GM19193 (cell line): ENCODE data around the gene SKOR1.

Experiments
- POLR2A ChIP-seq: IDR thresholded peaks from 4 replicates; pipeline ENCODE4 v1.6.1; 2011; ENCODE audit not compliant: insufficient read depth, insufficient read length; ENCODE audit errors: extremely low read depth

SKOR1 gene

DNA sequence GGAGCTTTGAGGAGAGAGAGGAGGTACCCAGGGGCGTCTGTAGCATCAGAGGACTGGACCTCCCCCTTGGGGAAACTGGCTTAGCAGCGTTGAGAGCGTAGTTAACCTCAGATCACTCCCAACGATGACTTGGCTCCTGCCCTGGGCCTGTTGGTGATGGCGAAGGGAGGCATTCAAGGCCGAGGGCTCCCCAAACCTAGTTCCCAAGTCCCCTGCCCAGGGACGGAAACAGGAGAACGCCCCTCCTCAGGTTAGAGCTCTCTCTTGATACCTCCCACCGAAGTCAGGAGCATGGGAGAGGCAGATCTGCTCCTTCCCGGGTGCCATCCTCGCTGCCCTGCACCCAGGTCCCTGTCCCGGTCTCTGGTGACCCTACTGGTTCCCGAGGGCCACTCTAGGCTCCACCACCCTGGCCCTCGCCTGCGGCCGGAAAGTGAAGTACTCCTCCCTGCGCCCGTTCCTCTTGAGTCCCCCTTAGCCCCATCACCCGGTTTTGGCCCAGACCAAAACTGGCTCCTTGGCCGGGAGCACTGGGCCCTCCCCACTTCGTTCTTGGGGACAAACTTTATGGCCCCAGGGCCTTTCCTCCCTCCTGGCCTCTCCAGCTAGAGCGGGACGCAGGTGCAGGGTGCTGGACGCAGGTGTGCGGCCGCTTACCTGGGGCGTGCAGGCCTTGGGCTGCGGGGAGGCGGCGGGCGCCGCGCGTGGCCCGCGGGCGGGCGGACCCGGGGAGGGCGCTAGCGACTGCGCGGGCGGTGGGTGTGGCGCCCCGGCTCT lies 2.6 kb upstream of the SKOR1 start:
- no peak for TF ChIP-seq POLR2A

GRCh38 chr15:67823314-67824196 lies 1.8 kb upstream of the SKOR1 start:
- no peak for TF ChIP-seq POLR2A

- TF ChIP-seq POLR2A = no peak
Measured at GRCh38 chr15:67824197-67824968, 926 bp upstream of the SKOR1 start.

GRCh38 chr15:67825881-67826716 lies 790 bp downstream of the SKOR1 start:
- no peak for TF ChIP-seq POLR2A

GRCh38 chr15:67826717-67827561 lies 1.6 kb downstream of the SKOR1 start:
- TF ChIP-seq POLR2A = no peak

DNA sequence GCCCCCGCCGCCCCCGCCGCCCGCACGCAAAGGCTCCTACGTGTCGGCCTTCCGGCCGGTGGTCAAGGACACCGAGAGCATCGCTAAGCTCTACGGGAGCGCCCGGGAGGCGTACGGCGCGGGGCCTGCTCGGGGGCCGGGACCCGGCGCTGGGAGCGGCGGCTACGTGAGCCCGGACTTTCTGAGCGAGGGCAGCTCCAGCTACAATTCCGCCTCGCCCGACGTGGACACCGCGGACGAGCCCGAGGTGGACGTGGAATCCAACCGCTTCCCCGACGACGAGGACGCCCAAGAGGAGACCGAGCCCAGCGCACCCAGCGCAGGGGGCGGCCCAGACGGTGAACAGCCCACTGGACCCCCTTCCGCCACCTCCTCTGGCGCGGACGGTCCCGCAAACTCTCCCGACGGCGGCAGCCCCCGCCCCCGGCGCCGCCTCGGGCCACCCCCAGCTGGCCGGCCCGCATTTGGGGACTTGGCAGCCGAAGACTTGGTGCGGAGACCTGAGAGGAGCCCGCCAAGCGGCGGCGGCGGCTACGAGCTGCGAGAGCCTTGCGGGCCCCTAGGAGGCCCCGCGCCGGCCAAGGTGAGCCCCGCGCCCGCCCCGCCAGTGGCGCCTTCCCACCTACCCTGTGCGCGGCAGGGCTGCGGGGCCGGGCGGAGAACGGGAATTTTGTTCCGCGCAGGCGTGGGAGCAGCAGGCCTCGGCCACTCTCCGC lies 2.4 kb downstream of the SKOR1 start:
- TF ChIP-seq POLR2A = no peak

GRCh38 chr15:67828278-67828968 lies 3.1 kb downstream of the SKOR1 start:
- TF ChIP-seq POLR2A = no peak

DNA sequence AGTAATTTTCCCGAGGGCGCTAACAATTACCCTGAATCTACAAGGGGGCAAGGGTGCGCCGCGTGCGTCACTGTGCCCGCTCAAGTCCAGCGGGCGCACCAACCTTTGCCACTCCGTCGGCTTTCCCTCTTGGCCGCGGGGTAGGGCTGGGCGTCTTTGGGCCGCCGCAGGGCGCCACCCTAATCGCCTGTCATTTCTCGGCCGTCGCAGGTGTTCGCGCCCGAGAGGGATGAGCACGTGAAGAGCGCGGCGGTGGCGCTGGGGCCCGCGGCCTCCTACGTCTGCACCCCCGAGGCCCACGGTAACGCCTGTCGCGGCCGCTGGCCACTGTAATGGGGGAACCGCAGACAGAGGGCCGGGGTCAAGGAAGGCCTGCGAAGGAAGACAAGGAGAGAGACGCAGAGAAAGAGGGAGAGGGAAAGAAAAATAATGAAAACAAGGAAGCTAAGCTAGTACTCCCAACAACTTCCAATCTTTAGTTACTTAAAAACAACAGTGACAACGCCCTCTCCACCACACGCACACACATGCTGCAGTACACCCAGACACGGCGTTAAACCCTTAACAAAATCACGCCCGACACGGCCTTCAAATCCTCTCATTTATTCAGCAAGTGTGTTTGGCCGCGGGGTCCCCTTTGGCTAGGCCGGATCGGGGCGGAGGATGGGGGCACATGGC lies 3.8 kb downstream of the SKOR1 start:
- no peak for TF ChIP-seq POLR2A

GRCh38 chr15:67829647-67830504 lies 4.6 kb downstream of the SKOR1 start:
- TF ChIP-seq POLR2A = no peak

GRCh38 chr15:67831363-67831762 lies 6.1 kb downstream of the SKOR1 start:
- TF ChIP-seq POLR2A = no peak

DNA sequence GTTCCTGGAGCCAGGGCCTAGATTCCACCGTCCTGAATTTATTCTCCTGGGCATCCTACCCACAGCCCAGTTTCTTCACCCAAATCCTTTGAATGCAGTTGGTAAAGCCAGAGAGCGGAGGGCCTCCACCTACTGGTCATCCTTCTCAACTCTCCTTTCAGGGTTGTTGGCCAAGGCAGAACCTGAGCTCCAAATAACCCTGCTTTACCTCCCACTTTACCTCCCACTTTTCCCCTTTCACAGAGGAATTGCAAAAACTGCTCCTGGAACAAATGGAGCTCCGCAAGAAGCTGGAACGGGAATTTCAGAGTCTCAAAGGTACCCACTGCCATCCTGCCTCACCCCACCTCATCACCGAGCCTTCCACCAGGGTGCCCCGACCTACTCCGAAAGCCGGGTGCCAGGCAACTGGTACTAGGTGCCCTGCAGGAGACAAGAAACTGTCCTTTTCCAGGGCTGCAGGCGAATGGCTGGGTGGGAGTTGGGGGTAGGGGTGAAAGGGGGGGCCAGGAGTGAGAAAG lies 6.8 kb downstream of the SKOR1 start:
- no peak for TF ChIP-seq POLR2A
